HG03354 (cell line): ENCODE measurements around the gene DNAAF5.

Source experiments
- ATAC-seq: cut with Tn5 transposase; IDR thresholded peaks from one replicate; pipeline ENCODE4 v1.9.1; 2021; ENCODE audit warnings: mild to moderate bottlenecking; ENCODE audit not compliant: unreplicated experiment, poor library complexity, severe bottlenecking

The DNAAF5 gene

DNA sequence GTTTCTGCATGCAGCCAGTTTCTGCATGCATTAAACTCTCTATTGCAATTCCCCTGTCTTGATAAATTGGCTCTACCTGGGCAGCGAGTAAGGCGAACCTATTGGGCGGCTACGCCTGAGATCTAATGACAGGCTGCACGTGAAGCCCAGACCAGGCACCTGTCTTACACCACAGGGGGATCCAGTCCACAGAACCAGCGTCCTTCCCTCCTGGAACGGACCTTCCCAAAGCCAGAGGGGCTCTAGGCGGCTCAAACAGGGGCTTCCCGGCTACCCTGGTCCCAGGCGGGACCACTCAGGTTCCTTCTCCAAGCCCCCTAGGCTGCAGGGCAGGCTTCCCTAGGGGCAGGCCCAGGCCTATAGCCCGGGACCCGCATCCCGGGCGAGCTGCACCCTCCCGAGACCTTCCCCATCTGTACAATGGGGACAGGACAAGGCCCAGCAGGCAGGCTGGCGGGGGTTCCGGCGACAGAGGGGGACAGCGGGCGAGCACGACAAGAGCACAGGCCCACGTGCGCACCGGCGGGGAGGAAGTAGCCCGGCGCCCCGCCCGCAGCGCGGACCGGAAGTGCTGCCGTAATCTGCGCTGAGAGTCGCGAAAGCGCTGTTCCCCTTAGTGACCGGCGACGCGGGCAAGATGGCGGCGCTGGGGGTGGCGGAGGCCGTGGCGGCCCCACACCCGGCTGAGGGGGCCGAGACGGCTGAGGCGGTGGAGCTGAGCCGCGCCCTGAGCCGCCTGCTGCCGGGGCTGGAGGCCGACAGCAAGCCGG lies at the start of gene DNAAF5:
DNAAF5 (plus strand) TSS at position 616 of the 770 bp plus-strand sequence; CDS start at position 638, 22 bp downstream.
- peak; percentile 89 for ATAC-seq

DNA sequence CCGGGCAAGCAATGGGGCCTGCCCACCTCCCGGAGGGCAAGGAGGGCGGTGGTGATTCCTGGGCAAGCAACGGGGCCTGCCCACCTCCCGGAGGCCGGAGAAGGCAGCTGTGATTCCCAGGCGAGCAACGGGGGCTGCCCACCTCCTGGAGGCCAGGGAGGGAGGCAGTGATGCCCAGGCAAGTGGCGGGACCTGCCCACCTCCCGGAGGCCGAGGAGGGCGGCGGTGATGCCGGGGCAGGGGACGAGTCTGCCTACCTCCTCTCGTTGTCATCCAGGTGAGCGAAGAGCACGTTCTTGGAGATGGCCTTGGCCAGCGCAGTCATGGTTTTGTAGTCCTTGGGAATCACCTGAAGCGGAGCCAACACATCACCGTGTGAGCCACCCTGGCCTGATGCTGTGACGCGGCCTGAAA lies 49.5 kb upstream of the DNAAF5 start:
- no peak for ATAC-seq

DNA sequence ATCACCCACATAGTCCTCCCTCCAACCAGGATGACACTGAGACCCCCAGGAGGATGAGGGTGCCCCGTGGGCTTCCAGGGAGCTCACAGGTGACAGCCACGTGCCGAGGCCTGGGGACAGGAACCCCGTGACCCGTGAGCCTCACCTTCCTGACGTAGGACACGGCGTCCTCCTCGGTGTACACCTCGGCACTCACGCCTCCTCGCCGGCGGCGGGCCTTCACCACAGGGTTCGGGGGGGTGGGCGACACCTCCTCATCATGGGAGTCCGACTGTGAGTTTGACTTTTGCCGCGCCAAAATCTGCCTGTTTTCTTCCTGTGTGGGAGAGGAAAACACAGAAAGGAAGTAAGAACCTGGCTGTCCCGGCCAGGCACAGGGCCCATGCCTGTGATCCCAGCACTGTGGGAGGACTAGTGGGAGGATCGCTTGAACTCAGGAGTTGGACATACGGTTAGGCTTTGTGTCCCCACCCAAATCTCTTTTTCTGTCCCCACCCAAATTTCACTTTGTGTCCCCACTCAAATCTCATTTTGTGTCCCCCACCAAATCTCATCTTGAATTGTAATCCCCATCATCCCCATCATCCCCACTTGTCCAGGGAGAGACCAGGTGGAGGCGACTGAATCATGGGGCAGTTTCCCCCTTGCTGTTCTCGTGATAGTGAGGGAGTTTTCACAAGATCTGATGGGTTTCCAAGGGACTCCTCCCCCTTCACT lies 45.9 kb upstream of the DNAAF5 start:
- ATAC-seq, result no peak

DNA sequence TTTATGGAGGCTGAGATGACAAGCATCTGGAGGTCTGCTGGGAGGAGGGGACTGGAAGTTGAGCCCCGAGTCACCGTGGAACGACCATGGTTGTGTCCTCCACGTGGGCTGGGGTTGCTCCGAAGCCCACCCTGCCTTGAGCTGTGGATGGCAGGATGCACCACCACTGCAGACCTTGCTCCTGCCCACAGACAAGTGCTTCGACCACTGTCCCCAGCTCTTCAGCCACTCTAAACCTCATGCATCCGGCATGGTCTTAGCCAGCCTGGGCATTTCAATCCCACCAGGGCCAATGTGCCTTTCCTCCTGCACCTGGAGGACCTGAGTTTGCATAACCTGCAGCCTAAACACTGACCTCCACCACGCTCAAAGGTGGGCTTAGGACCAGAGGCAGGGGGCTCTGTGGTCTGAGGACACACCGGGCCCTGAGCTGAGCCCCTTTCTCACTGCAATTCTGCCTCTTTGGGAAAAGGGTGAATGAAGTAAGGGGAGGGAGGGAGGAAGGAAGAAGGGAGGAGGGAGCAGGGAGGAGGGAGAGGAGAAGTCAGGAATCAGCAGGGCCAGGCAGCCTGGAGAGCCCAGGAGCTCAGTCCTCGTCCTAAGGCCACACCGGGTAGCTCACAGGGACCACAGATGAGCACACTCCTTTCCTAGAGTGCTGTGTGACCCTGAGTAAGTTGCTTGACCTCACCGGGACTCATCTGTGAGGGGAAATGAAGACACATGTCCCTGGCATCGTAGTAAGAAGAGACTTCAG lies 44.8 kb upstream of the DNAAF5 start:
- ATAC-seq, result no peak

DNA sequence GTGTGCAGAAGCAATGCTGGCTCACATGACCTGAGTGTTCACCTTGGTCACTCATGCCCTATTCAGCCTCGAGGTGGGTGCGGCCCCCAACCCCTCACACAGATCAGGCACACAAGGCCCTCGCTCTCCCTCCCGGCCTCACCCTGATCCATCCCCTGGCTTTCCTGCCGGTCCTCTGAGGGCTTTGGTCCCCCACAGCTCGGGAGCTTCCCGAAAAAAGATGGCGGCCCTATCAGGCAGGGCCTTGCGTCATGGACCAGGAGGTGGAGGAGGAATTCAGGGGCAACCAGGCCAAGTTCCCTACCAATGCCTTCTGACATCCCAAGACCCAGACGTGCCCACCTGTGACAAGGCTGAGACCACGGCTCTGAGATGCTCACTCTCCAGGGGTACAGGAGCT lies 43.7 kb upstream of the DNAAF5 start:
- no peak for ATAC-seq

DNA sequence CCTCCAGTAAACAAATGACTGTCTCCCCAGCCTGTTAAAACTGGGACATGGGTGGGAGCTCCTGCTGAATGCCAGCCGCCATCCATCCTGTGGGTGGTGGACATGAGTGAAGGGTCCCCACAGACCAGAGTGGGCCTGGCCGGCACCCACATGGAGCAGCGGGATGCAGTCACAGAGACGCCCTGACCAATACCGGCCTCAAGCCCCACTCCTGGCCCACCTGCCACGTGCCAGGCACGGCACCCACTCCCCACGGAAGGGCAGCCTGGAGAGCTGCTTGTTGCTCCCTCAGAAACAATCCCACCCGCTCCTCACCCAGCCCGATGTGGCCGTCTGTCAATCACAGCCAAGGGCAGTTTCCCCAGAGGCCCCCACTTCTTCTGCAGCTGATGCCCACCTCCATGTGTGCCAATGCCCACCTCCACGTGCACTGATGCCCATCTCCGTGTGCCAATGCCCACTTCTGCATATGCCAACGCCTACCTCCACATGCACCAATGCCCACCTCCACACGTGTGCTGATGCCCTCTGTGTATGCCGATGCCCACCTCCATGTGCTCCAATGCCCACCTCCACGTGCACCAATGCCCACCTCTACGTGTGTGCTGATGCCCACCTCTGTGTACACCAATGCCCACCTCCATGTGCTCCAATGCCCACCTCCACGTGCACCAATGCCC lies 42.8 kb upstream of the DNAAF5 start:
- ATAC-seq, result no peak

DNA sequence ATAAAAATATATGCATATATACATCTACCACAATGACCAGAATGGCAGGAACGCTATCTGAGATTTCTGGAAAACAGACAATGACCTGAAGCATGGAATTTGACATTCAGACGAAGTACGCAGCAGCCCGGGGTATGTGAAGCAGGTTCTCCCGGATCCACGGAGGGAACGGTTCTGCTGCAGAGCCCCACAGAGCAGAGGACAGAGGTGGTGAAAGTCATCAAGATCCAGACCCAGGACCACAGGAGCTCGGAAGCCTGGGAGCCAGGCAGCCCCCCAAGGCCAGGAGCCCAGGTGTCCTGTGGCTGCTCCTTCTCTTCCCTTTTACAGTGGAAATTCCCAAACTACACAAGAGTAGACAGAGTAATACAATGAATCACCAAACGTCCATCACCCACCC lies 42.1 kb upstream of the DNAAF5 start:
- no peak for ATAC-seq

DNA sequence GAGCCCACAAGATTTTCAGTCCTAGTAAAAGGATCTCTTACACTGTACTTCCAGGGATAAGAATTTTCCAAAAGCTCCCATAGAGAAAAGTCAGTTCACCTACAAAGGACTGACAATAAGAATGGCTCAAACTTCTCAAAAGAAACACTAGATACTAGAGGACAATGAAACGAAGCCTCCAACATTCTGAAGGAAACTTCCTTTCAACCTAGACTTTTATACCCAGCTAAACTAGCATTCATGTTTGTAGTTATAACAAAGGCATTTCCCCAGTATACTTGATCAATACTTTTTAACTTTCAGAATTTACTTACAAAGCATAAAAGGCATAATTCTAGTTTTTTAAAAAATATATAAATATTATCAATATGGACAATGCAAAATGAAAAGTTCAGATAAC lies 41.0 kb upstream of the DNAAF5 start:
- ATAC-seq, result no peak

DNA sequence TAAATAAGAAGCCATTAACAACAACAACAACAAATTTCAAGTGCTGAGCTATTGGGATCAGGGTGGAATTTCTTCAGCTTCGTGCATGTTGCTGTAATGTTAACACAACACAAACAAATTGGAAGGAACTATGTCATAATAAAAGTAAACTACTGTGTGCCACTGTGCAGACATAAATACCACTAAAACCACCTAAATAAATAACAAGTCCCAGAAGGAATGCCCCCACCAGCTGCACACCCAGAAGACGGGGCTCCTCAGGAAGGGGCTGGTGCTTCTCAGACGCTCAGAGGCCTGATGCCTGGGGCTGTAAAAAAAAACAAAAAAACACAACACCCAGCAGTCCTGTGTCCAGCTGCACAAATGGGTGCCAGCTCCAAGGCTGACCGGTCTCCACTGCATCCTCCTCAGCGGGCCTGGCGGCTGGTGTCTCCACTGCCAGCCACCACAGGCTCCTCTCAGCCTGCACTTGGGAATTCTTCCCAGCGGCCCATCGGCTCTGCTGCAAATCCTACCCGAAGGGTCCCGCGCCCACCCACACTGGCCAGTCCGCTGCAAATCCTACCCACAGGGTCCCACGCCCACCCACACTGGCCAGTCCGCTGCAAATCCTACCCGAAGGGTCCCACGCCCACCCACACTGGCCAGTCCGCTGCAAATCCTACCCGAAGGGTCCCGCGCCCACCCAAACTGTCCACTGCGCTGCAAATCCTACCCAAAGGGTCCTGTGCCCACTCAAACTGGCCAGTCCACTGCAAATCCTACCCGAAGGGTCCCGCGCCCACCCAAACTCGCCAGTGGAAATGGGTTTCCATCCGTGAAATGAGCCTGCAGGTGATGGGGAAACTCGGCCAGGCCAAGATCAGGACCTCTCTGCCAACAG lies 35.8 kb upstream of the DNAAF5 start:
- no peak for ATAC-seq

DNA sequence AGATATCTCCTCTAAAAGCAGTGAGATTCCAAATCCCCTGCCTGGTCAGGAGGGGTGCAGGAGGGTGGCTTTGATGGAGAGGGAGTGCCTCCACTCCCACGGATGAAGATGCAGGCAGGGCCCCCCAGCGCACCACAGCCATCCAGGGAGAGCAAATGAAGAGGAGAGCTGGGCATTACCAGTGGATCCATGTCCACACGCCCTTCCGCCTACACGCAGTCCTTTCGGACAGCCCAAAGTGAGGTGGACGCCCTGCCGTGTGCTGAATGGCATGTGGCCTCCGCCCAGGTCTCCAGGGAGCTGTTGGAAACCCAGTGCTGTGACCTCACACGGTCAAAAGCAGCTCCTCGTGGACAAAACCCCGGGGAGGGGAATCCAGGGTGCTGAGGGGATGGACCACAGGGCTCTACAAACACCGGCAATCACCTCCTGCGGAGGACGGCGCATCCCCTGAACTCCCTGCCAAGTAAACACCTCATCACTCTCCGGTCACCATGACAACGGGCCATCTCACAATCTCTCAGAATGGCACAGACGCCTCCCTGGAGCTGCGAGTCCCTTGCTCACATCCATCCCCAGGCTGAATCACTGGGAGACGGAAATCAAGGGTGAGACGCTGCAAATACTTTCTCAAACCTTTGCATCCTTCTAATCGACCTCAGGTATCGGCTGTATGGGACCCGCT lies 35.0 kb upstream of the DNAAF5 start:
- ATAC-seq, result no peak

DNA sequence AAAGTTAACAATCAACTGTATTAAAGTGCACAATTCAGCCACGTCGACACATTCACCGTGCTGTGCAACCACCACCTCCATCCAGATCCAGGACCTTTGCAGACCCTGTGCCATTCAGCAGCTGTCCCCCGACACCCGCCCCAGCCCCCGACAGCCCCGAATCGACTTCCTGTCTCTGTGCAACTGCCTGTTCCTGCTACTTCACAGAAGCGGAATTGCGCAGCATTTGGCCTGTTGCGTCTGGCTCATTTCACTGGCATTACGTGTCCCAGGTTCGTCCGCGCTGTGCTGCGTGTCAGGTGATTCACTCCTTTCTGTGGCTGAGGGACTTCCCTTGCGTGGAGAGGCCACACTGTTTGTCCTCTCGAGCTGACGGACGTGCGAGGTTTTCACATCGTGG lies 33.2 kb upstream of the DNAAF5 start:
- ATAC-seq, result no peak

DNA sequence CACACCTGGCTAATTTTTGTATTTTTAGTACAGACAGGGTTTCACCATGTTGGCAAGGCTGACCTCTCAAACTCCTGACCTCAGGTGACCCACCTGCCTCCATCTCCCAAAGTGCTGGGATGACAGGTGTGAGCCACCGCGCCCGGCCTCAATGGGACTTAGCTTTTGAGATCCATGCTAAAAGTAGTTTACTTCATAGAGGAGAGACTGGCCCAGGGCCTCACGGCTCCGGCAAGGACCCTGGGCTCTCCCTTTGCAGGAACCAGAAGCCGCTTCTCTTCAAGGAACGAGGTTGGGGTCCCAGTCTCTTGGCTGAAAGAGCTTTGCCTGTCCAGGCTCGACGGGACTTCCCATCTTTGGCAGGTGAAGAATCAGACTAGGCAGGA lies 30.1 kb upstream of the DNAAF5 start:
- ATAC-seq, result no peak

DNA sequence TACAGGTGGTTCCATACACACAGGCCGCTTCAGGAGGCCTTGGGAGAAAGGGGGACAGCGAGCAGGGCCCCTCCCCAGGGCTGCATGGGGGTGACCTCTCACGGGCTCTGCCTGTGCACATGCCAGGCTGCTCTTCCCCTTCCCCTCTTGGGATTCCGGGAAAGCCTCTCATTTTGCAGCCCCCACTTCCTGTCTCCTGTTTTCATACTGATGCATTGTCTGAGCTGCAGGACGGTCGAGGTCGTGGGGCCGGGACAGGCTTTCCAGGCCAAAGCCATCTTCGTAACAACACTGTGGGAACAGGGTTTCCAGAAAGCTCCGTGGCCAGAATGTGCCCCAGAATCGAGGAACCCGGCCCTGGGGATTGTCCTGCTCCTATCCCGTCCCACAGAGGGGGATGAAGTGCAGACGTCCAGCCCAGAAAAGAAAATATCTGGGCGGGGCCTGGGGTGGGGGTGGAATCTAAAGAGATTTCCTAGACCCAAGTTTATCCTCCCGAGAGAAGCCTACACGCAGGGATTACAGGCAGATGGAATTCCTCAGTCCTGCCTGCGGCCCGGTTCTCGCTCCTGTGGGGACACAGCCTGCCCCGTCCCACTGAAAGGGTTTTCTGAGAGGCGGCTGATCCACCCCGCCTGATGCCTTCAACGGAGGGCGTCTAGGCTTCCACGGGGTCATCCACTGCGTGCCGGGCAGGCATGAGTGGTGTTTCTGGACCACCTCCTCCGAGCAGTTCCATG lies 29.5 kb upstream of the DNAAF5 start:
- ATAC-seq, result no peak

DNA sequence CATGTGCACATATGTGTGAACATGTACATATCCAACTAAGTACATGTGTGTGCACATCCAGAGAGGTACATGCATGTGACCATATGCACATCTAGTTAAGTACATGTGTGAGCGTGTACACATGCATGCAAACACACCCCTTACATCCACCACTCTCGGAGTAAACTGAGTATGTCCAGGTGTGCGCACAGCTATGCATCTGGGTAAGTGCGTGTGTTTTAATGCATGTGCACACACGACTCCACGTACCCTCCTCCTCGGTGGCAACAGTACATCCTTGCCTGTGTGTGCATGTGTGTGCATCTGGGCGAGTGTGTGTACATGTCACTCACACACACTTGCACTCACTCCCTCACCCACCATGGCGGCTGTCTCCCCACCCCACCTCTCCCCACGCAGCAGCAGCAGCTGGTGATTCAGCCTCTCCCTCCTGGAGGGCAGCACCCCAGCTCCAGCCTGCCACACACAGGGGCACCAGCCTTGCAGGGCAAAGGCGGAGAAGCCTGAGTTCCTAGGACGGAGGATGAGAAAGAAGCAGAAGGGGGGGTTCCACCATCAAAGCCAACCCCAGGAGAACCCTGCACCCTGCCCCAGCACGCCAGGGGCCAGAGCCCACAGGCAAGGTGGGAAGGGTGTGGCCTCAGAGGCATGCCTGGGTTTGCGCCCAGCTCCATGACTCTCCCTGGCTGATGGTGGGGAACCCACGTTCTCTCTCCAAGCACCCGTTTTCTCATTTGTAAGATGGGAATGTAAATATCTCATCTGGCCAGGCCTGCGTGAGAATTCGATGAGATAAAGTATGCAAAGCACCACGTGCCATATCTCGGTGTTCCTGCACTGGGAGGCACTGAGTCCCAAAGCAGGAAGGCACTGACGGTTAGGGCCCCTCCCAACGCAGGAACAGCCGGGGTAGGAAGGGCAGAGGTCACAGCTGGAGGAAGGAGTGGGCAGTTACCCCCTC lies 27.7 kb upstream of the DNAAF5 start:
- ATAC-seq, result no peak

DNA sequence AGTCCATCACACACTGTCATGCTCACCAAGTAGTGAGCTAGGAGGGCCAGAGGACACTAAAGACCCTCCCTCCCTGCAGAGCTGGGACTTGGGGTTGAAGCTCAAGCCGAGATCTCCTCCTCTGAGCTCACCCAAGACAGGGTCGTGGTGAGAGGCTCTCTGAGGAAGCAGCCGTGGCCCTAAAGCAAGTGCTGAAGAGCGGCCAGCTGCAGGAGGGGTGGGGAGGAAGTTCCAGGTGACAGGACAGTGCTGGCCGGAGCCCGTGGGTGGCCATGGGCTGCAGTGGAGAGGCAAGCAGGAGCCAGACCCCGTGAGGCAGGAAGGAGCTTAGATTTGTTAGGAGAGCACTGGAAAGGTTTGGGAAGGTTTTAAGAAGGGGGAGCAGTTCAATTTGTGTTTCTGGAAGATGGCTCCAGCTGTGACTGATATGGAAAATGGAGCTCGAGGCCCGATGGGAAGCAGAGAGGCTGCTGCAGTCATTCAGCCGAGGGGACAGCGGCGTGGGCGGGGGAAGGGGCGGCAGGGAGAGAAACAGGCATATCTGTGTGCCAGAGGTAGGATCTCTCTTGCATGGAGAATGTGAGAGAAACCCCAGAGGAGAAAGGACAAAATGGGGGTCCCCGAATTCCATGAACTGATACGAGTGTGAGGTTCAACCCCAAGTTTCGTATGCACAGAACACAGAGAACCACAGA lies 26.9 kb upstream of the DNAAF5 start:
- ATAC-seq, result no peak

DNA sequence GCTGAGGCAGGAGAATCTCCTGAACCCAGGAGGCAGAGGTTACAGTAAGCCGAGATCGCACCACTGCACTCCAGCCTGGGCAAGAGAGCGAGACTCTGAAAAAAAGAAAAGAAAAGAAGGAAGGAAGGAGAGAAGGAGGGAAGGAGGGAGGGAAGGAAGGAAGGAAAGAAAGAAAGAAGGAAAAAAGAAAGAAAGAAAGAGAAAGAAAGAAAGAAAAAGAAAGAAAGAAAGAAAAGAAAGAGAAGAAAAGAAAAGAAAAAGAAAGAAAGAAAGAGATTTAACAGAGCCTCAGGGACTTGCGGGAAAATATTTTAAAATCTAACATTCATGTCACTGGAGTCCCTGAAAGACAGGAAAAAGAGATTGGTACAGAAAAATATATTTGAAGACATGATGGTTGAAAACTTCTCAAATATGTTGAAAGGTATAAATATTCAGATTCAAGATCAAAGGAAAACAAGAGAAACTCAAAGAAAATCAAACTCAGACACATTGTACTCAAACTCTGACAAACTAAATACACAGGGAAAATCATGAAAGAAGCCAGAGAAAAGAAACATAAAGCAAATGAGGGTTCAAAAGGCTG lies 25.3 kb upstream of the DNAAF5 start:
- no peak for ATAC-seq
